Endothelial cell of umbilical vein (primary cell): Measurements from ENCODE around the gene KDM4B. TPM values are rescaled to one million over a fixed set of nuclear protein-coding genes. Genes with fewer than 3 reads are reported as not detected.

Experiments used
- BruUV-seq: library from RNA; stranded (reverse); fragments of 400-500 nt; replicated peaks from 2 replicates; lab custom pipeline; 2021; lab: Mats Ljungman, UMichigan
- CTCF ChIA-PET: fragments of 300-600, 350-600 bp; sonication (Branson Sonifier 250); formaldehyde crosslinking; loops from one replicate; lab custom pipeline; 2021; ENCODE audit warnings: antibody characterized with exemption, inconsistent platforms; lab: Charles Lee
- POLR2A ChIA-PET: fragments of 300-600, 350-600 bp; sonication (Branson Sonifier 250); formaldehyde crosslinking; loops from one replicate; lab custom pipeline; 2021; ENCODE audit warnings: antibody characterized with exemption, inconsistent platforms; lab: Charles Lee
- DNase-seq: peaks from one replicate; pipeline ENCODE4 v3.0.0-alpha.2; 2011; ENCODE audit warnings: low read depth, low spot score
- FAIRE-seq: peaks from 2 replicates; lab custom pipeline; 2011; peaks lifted over from hg19 to GRCh38; lab: Jason Lieb, UNC
- H2AFZ ChIP-seq: 2 replicates; pipeline ENCODE4 v1.6.0; 2012; ENCODE audit warnings: low read depth, low read length, control low read depth, inconsistent platforms
- H3K27ac ChIP-seq: 2 replicates; pipeline ENCODE4 v1.5.1; 2011; ENCODE audit warnings: low read depth, mild to moderate bottlenecking, control low read depth, low read length, moderate library complexity; ENCODE audit not compliant: insufficient read depth
- H3K27me3 ChIP-seq, 2 experiments: 2 replicates each; pipeline versions ENCODE4 v1.6.0 to v1.6.1; 2011; ENCODE audit warnings: low read length in 2 of 2, mixed read lengths in 1 of 2; ENCODE audit not compliant: control insufficient read depth in 2 of 2, insufficient read depth in 2 of 2
- H3K36me3 ChIP-seq, 2 experiments: 2 replicates in 1 of 2; 3 replicates in 1 of 2; pipeline ENCODE4 v1.5.1; 2011; ENCODE audit warnings: low read length in 2 of 2, mild to moderate bottlenecking in 1 of 2, moderate library complexity in 1 of 2; ENCODE audit not compliant: control insufficient read depth in 2 of 2, insufficient read depth in 2 of 2; ENCODE audit errors: extremely low read depth in 1 of 2
- H3K4me1 ChIP-seq: 3 replicates; pipeline ENCODE4 v1.5.1; 2011; ENCODE audit warnings: mild to moderate bottlenecking, low read length; ENCODE audit not compliant: control insufficient read depth, insufficient read depth; ENCODE audit errors: extremely low read depth
- H3K4me2 ChIP-seq: 2 replicates; pipeline ENCODE4 v1.6.1; 2011; ENCODE audit warnings: low read length, control low read depth, mixed read lengths; ENCODE audit not compliant: insufficient read depth
- H3K4me3 ChIP-seq, 3 experiments: fragments of 200-600 bp in 1 of 3; sonication (generic), shearing (Covaris generic) in 1 of 3; replicated peaks in 1 of 3; 2 replicates each; pipeline ENCODE4 v1.5.1; 2011 to 2016; ENCODE audit warnings: control low read depth in 3 of 3, low read length in 3 of 3, mild to moderate bottlenecking in 2 of 3, inconsistent platforms in 1 of 3, low read depth in 1 of 3, moderate library complexity in 1 of 3; ENCODE audit not compliant: insufficient read depth in 1 of 3
- H3K79me2 ChIP-seq: 2 replicates; pipeline ENCODE4 v1.6.0; 2012; ENCODE audit warnings: low read length, inconsistent platforms; ENCODE audit not compliant: control insufficient read depth, insufficient read depth
- H3K9ac ChIP-seq: replicated peaks from 2 replicates; pipeline ENCODE3; 2011; ENCODE audit warnings: low read length, control low read depth; ENCODE audit not compliant: insufficient read depth; ENCODE audit errors: extremely low read depth
- H3K9me1 ChIP-seq: replicated peaks from 3 replicates; pipeline ENCODE4 v1.6.0; 2011; ENCODE audit warnings: mild to moderate bottlenecking, low read length; ENCODE audit not compliant: control insufficient read depth, insufficient read depth; ENCODE audit errors: extremely low read depth
- H3K9me3 ChIP-seq: replicated peaks from 2 replicates; pipeline ENCODE4 v1.5.1; 2012; ENCODE audit warnings: low read length, inconsistent platforms; ENCODE audit not compliant: control insufficient read depth, insufficient read depth
- H4K20me1 ChIP-seq: replicated peaks from 2 replicates; pipeline ENCODE3; 2011; ENCODE audit warnings: mild to moderate bottlenecking, low read length; ENCODE audit not compliant: control insufficient read depth, insufficient read depth; ENCODE audit errors: extremely low read depth
- CTCF ChIP-seq, 2 donors: IDR thresholded peaks; 1 replicate in 1 of 2; 2 replicates in 1 of 2; pipeline ENCODE4 v1.5.1; 2011; ENCODE audit warnings: low read length in 2 of 2, mild to moderate bottlenecking in 2 of 2, moderate library complexity in 2 of 2, control low read depth in 1 of 2, inconsistent platforms in 1 of 2, low read depth in 1 of 2; ENCODE audit not compliant: insufficient read depth in 1 of 2; ENCODE audit errors: extremely low read depth in 1 of 2
- EZH2 ChIP-seq: IDR thresholded peaks from 2 replicates; pipeline ENCODE4 v1.6.1; 2012; ENCODE audit warnings: borderline replicate concordance, low read depth, mild to moderate bottlenecking, moderate library complexity, low read length, inconsistent platforms; ENCODE audit not compliant: severe bottlenecking
- FOS ChIP-seq: IDR thresholded peaks from 2 replicates; pipeline ENCODE4 v1.6.1; 2011; ENCODE audit warnings: mild to moderate bottlenecking, low read length, moderate library complexity, borderline replicate concordance; ENCODE audit not compliant: insufficient read depth
- GATA2 ChIP-seq: IDR thresholded peaks from 2 replicates; pipeline ENCODE4 v1.7.0; 2011; ENCODE audit warnings: low read depth, mild to moderate bottlenecking, moderate library complexity, mixed read lengths, low read length; ENCODE audit not compliant: insufficient read length, insufficient read depth
- JUN ChIP-seq: IDR thresholded peaks from 2 replicates; pipeline ENCODE4 v1.6.1; 2011; ENCODE audit warnings: borderline replicate concordance, low read depth; ENCODE audit not compliant: insufficient read length, insufficient read depth
- MAX ChIP-seq: IDR thresholded peaks from 2 replicates; pipeline ENCODE4 v1.6.1; 2011; ENCODE audit not compliant: insufficient read depth, insufficient read length
- MYC ChIP-seq: IDR thresholded peaks from one replicate; pipeline ENCODE4 v1.6.1; 2011; ENCODE audit warnings: mild to moderate bottlenecking, low read depth, low read length
- POLR2A ChIP-seq: IDR thresholded peaks from 2 replicates; pipeline ENCODE4 v1.6.1; 2012; ENCODE audit warnings: low read depth, mild to moderate bottlenecking, control low read depth, low read length
- POLR2AphosphoS5 ChIP-seq: IDR thresholded peaks from 2 replicates; pipeline ENCODE4 v1.6.1; 2012; ENCODE audit warnings: low read depth, mild to moderate bottlenecking, control low read depth, low read length, moderate library complexity; ENCODE audit not compliant: insufficient read depth
- dilution Hi-C: fragments of 300-500 bp; cut with MboI; formaldehyde crosslinking; loops from one replicate; pipeline ENCODE4 v1.15.0; 2019; ENCODE audit warnings: low sequenced_read_pairs; ENCODE audit not compliant: extremely low pct_ligation_motif_present
- intact Hi-C: fragments of 100-400 bp; cut with micrococcal nuclease; formaldehyde crosslinking; loops from one replicate; pipeline ENCODE4 v1.10.0; 2022
- polyA plus RNA-seq, 4 experiments: library from polyadenylated mRNA; depleted of rRNA in 3 of 4; stranded (reverse) in 3 of 4; unstranded in 1 of 4; fragments of >200 nt; gene quantifications; 2 replicates each; pipeline versions ENCODE4 v1.2.1 to v1.2.3, GENCODE V29; 2011 to 2012; ENCODE audit warnings: missing spikeins in 1 of 4
- total RNA-seq: library from RNA; stranded (reverse); gene quantifications from 2 replicates; pipeline ENCODE4 v1.2.3, GENCODE V29; 2021

KDM4B gene
- total and polyA plus RNA-seq, 2 donors (not counting 3 experiments of a cell fraction or from before 2014, with no cell fraction given): 12.4 to 37.2 TPM

GRCh38 chr19:5186293-5187050, 217.6 kb downstream of the KDM4B start:
- H3K9me3 ChIP-seq: no peaks in the 10 kb centered on the region
- H3K4me2 ChIP-seq: no peak overlapping the region
- H3K27me3 ChIP-seq: peaks cover 4 to 6% of the 10 kb centered on the region in 2 experiments
- ChIA-PET POLR2A (no interaction called here), CTCF (no interaction called here)
- H2AFZ ChIP-seq: no peak overlapping the region
- no peak overlapping the region for H3K27ac ChIP-seq
- FAIRE-seq (no peak), DNase-seq (no peak)
- H4K20me1 ChIP-seq: no peaks in the 10 kb centered on the region
- BruUV-seq: no TSS peak
- H3K4me1 ChIP-seq: no peaks in the 10 kb centered on the region
- no peaks in the 10 kb centered on the region for H3K79me2 ChIP-seq
- intact Hi-C loops: no loop called here
- no peak overlapping the region for H3K4me3 ChIP-seq
- H3K36me3 ChIP-seq: no peaks in the 10 kb centered on the region
- dilution Hi-C loops: no loop called here
- TF ChIP-seq FOS (no peak), EZH2 (no peak), JUN (no peak), MAX (no peak), POLR2AphosphoS5 (no peak), CTCF (IDR thresholded peaks at IDR 0.05; ENCODE audit: extremely low read depth in 1 of 2, insufficient read depth in 1 of 2, low read depth in 1 of 2, low read length in 2 of 2) (no peak), GATA2 (no peak), MYC (no peak), POLR2A (no peak)
- H3K9me1 ChIP-seq: no peaks in the 10 kb centered on the region
- H3K9ac ChIP-seq: no peak overlapping the region
